Stimulated activated CD8-positive, alpha-beta memory T cell treated with anti-CD3 and anti-CD28 coated beads, Interleukin-2, amount 100 ng/mL, for 48 hours (primary cell): ENCODE data around the gene LY9.
A peak's percentile ranks its signal among the peaks of the same experiment; 100 is the strongest.

Source experiments
- DNase-seq, 2 donors: peaks; one replicate each; pipeline ENCODE4 v3.0.0-alpha.2; 2020; ENCODE audit warnings: low read depth in 2 of 2

The LY9 gene

DNA sequence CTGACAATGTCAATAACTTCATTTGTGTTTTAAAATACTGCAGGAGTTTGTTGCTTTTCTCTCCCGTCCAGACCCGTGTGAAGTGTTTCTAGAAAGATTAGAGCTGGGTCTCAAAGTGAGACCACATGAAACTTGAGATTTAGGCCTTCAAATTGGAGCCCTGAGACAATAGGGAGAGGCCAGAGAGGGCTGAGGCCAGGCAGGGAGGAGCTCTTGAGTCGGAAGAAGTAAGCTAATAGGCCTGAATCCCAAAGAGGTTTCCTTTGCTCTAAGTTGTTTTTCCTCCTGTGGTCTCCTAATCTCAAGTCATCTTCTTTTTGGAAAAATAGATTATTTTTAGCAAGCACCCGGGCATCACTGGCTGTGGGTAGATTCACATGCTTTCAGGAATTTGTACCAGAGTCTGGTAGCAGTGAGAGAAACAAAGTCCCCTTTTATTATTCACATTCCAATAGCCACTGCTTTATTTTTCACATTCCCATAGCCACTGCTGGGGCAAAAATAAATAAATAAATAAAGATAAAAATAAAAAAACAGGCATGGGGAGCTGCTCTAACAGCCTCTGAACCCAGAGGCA lies 41.1 kb downstream of the LY9 start:
- DNase-seq: no peak

DNA sequence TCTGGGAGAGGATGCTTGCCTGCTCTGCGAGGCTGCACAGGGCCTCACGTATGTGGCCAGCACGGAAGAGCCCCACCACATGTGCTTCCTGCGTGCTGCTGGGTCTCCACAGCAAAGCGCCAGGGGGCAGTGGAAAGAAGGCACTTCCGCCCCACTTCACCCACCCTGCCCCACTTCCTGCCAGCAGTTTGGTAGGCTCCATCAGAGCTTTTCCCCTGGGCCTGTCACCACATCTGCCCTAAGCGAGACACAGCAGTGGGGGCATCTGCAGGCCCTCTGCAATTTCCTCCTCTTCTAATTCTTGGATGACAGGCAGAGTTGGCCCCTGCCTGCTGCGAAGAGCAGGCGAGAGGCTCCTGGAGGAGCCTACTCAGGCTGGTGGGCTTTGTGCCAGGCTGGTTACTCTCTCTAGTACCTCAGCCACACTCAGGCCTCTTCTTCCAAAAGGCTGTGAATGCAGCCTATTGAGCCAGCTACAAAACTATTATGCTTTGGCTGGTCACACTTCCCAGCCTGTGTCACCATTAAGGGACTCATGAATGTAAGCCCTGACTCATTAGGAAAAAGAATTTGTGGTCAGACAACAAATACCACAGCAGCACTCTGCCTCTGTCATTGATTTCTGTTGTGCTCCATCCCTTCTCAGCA lies 41.7 kb downstream of the LY9 start:
- peak; percentile 64 to 72 for DNase-seq

DNA sequence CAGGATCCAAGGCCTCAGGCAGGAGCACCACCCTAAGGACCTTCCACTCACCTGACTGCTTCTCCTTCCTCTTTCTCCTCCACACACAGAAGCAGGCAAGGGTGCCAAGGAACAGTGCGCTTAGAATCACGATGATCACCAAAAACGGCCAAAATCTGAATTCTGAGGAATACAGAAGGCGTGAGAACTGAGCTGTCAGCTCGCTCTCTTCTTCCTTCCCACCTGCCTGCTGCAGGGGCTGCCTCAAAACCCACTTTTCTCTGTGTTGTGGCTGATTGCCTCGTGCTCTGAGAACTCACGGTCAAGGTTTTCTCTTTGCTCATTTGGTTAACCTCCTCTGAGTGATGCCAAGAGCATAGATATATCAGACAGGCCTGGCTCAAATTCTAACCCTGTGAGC lies 42.9 kb downstream of the LY9 start:
- no peak for DNase-seq

DNA sequence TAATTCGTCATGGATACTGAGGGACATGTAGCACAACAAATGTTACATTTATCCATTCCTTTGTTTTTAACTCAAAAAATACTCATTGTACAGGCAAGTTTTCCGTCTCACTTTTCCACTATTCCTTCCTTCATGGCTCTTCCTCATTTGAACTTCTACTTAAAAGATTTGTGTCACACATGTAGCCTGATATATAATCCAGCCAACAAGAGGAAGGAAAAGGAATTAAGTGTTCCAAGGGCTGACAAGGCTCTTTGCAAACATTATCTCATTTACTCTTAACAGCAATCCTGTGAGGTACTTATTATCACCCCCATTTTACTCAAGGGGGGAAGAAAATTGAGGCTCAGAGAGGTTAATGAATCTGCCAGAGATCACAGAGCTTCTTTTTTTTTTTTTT lies 43.8 kb downstream of the LY9 start:
- no peak for DNase-seq

DNA sequence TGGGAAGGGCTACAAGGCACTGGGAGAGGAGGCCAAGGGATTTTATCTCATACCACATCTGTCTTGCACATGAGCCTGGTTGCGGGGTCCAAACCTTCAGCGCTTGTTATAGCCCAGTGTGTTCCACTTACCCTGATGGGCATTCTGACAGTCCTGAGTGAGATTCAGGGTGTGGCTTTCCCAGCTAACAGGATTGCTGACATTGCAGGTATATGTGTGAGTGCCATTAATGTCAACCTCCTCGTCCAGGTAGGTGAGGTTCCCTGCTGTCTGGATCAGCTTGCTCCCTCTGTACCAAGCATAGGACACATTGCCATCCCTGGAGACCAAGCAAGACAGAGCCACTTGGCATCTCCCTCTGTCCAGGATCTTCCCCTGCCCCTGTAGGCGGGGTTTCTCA lies 45.1 kb downstream of the LY9 start:
- DNase-seq: no peak

DNA sequence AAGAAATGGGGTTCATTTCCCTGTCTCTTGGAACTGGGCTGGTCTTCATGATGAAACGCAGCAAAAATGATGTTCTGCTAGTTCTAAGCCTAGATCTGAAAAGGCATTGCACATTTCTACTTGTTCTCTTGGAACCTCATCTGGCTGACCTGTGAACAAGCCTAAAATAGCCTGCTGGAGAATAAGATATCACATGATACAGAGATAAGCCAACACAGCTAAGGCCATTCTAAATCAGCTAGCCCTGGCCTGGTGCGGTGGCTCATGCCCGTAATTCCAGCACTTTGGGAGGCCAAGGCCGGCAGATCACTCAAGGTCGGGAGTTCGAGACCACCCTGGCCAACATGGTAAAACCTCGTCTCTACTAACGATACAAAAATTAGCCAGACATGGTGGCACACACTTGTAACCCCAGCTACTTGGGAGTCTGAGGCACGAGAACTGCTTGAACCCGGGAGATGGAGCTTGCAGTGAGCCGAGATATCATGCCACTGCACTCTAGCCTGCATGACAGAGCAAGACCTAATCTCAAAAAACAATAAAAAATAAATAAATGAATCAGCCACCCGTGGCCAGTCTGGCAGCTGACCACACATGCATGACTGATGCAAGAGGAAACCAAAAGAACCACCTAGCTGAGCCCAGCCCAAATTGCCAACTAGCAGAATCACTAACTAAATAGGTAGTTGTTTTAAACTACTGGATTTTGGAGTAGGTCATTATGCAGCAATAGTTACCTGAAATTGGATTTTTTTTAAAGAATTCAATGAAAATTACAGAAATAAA lies 48.7 kb downstream of the LY9 start:
- DNase-seq: no peak

DNA sequence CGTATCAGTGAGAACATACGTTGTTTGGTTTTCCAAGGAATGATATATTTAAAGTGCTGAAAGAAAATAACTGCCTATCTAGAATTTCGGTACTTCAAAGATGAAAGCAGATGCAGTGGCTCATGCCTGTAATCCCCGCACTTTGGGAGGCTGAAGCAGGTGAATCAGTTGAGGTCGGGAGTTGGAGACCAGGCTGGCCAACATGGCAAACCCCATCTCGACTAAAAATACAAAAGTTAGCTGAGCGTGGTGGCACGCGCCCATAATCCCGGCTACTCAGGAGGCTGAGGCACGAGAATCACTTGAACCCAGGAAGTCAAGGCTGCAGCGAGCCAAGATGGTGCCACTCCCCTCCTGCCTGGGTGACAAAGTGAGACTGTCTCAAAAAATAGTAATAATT lies 50.3 kb downstream of the LY9 start:
- DNase-seq: no peak

DNA sequence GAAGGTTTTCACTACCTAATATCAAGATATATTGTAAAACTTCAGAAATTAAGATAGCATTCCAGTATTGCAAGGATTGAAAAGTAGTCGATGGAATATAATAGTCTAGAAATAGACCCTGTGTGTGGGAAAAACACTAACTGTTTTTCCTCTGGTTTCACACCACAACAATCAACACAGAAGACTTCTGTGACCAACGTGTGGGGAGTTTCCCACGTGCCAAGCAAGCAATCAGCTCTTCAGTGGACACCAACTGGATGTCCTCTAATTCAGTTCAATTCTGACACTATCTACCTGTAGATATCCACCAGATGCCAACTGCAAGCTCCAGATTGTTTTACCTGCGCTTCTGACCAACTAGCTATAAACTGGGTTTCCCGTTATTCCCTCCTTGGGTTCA lies 54.6 kb downstream of the LY9 start:
- DNase-seq: no peak

DNA sequence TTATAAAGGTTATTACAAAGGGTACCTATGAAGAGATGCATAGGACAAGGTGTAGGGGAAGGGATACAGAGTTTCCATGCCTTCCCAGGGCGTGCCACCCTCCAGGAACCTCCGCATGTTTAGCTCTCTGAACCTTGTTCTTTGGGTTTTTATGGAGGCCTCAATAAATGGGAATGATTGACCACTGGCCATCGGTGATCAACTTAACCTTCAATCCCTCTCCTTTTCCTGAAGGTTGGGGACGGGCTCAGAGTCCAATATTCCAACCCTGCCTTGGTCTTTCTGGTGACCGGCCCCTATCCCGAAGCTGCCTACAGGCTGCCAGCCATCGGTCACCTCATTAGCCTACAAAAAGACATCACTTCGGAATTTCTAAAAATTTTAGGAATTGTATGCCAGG lies 55.0 kb downstream of the LY9 start:
- DNase-seq: no peak

DNA sequence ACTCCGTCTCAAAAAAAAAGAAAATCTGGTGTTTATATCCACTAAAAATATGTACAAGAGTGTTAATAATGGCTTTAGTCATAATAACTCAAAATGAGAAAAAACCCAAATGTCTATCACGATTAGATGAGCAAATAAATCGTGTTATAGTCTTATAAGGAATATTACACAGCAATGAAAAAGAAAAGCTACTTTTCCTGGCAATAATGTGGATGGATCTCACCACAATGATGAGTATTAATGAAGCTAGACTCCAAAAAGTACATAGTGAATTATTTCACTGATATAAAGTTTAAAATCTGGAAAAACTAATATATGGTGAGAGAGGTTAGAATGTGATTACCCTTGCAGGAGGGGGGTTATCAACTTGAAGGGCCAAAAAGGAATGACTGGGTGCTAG lies 57.0 kb downstream of the LY9 start:
- DNase-seq: no peak

DNA sequence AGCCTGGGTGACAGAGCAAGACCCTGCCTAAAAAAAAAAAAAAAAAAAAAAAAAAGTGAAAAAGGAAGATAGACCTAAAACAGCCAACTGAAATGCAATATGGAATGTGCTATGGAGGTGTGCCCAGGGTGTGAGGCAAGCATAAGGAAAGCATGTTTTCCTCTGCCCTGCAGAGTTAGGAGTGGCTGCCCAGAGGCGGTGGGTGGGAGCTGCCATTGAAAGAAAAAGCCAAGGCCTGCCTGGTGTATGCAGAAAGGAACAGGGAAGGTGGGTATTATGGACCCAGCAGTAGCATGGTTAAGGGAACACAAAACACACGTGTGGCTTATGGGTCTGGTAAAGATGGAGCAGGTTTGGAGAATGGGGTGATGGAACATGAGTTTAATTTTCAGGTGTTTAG lies 57.8 kb downstream of the LY9 start:
- no peak for DNase-seq

DNA sequence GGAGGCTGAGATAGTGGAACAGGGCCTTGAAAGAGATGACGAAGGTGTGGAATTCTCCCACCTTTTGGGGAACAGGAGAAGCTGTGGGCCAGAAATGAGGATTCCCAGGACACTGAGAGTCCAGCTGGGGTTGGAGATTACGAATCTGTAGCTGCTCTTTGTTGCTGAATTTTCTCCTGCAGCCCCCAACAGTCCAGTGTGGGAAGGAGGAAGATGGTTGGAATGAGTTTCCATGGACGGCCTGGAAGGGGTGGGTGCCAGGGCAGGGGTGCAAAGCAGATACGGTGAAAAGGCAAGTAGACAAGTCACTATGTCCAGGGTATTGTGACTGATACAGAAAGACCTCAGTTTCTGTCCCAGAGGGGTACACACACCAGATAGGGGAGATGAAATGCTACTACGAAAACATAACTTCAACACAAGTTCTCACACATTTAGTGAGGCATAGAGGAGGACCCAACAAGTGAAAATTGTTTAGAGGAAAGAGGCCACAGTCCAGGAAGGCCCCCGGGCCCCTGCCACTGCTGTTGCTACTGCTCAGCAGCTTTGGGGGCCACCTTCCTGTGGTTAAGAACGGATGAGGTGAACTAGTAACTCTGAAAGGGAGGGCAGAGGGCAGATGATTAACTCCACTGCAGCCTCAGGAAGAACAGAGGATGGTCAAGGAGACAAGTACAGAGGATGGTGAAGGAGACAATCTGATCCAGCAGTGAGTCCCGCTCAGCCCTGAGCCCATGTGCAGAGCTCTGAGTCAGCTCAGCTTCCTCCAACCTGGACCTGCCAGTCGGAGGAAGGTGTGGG lies 59.4 kb downstream of the LY9 start:
- DNase-seq: no peak

DNA sequence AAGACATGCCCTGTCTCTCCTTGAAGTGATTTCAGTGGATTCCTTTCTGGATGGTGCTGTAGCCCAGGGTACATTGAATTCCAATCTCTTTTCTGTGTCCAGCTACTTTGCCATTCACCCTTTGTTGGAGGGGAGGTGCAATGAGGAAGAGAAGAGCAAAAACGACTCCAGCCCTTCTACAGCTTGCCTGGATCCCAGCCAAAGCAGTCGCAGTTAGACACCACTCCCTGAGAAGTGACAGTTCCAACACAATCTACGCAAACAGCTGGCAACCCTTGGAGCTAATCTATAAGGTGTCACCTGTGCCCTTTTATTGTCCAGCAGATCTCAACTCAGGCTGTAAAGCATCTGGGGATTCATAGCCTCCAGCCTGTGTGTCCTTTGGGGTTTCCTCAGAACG lies 62.1 kb downstream of the LY9 start:
- DNase-seq: no peak

DNA sequence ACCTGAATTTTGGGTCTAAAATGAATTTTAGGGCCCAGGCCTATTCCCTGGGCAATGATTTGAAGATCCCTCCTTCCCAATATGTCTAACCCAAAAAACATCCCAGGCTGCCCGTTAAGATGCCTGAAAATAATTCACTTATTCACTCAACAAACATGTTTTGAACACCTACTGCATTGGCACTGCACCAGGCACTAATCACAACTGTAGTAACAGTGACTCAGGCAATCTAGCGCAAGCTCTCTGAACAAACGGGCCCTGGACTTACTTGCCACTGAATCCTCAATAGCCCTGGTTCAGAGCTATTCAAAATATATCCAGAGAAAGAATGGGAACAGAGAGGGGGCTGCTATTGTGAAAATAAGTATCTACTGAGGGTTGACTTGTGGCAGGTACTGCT lies 62.5 kb downstream of the LY9 start:
- no peak for DNase-seq

DNA sequence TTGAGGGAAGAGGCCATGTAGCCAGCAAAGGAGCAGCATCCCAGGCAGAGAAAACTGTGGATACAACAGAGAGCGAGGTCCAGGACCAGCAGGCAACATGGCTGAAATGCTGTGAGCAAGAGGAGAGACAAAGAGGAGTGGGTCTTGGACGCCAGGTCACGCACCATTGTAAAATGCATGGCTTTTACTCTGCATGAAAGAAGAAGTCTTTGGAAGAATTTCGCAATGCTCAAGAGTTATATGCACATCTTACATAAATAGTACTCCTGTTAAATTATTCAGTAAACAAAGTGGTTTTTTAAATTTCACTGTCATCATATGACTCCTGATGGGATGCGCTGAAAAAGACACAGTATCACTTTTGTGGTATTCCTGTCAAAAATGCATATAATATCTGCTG lies 63.2 kb downstream of the LY9 start:
- no peak for DNase-seq

DNA sequence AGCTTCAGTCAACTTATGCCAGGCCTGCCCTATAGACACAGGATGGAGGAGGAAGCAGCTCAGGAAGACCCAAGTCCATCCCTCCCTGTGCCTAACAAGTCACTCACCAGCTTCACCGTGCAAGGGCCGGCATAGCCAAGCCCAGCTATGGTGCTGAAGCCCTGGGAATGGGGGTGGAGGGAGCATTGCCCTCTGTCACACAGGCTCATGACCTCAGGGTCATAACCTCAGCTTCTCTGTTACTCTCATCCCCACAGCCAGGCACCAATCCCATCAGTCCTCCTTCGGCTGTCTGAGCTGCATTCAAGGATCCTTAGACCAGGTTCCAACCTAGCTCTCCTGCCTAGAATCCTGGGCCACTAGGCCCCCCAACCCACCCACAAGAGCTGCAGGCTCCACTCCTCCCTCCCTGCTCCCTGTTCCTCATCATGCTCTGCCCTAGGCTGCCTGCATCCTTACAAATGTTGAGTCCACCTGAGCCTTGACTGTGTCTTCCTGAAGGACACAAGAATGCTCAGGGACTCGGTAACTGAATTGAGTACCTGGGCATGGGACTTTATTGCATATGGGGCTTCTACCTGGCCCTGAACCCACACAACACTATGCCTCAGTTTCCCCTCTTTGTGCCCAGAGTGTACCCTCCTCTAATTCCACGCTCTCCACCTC lies 65.0 kb downstream of the LY9 start:
- DNase-seq: no peak

DNA sequence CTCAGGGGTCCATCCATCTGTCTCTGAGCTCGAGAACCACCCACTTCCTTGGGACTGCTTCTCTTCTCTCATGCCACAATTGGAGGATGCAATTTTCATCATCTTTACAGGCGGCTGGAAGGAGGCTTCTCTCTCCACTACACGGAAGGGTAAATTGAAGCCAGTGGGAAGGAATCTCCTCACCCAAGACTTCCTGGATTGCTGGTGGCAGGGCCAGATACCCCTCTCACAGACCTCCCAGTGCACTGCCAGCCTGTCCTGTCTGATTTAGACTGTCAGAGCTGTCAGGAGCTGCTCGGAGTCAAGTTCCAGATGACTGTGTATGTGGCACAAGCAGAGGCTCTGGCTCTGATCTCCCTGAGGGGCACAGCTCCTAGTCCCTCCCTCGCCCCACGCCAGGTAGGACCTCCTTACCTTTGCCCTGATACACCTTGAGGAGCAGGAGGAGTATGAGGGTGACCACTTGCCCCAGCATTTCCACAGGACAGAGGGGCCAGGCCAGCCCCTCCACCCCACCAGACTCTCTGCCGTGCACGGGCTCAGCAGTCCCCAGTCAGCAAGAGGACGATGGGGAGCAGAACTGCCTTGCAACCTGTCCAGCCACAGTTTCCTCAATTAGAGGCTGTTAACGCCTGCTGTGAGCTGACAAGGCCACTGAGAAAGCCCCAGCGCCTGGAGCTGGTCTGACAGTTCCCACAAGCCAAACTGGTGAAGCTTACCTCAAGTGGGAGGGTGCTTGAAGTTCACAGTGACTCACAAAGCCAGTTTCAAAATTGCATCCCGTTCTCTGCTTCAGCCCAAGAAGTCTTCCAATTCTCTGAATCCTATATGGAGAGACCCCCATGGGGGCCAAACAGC lies 66.5 kb downstream of the LY9 start, which contains the start of gene CD244:
Gene CD244 (minus strand): TSS at position 685 of the 858 bp plus-strand sequence. CDS start 210 bp downstream, at position 475.
- DNase-seq: peak; percentile 39 to 54

DNA sequence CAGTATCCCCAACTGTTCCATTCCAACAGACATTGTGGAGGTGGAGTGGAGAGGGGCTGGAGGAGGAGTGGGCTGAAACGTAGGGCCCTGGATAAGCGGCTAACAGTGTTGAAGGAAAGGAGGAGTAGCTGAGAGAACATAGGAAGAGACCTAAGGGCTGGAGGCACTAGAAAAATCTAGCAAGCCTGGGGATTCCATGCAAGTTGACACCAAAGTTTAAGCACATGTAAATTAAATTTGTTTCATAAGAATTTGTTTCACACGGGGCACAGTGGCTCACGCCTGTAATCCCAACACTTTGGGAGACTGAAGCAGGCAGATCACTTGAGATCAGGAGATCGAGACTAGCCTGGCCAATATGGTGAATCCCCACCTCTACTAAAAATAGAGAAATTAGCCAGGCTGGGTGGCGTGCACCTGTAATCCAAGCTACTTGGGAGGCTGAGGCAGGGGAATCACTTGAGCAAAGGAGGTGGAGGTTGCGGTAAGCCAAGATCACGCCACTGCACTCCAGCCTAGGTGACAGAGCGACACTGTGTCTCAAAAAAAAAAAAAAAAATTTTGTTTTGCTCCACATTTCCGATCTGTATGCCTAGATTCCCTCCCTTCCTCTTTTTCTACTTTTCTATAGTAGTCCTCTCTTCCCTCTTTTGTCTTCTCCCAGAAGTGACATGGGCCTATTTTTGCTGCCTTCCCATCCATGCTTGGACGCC lies 67.2 kb downstream of the LY9 start:
- no peak for DNase-seq

DNA sequence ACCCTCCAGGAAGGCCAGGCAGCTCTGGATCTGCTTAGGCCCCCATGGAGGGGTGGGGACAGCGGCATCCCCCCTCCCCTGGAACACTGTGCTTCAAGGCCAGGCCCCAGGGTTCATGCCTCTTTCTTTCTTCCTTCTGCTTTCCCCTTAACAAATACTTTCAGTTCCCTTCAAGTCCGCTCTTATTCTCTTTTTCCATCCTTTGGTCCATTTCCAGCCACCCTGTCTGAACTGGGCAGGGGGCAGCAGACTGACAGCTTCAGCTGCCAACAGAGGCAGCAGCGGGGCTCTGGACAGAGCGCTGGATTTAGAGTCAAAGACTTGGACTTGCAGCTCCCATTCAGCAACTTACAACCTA lies 67.8 kb downstream of the LY9 start:
- no peak for DNase-seq

DNA sequence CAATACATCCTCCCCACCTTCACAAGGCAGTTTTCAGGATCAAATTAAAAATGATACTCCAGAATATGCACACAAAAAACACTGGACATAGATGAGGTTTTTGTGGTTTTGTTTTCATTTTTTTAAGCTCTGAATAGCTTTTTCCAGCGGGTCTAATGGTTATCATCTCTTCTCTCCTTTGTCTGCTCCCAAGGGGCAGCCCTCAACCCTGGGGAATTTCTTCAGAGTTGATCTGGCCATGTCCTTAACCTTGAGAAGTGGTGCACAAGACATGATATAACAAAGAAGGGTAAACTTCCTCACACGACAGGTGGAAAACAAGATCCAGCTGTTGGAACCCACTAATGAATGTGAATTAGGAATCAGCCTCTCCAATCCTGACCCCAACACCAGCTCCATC lies 68.2 kb downstream of the LY9 start:
- DNase-seq: no peak
